ENCODE data around the gene ARHGAP26.
"Not testable (repeated sequence)": the region's sequence is repeated elsewhere in the genome, so short reads cannot be mapped to it uniquely, and the experiment has no call there.

The ARHGAP26 gene

DNA sequence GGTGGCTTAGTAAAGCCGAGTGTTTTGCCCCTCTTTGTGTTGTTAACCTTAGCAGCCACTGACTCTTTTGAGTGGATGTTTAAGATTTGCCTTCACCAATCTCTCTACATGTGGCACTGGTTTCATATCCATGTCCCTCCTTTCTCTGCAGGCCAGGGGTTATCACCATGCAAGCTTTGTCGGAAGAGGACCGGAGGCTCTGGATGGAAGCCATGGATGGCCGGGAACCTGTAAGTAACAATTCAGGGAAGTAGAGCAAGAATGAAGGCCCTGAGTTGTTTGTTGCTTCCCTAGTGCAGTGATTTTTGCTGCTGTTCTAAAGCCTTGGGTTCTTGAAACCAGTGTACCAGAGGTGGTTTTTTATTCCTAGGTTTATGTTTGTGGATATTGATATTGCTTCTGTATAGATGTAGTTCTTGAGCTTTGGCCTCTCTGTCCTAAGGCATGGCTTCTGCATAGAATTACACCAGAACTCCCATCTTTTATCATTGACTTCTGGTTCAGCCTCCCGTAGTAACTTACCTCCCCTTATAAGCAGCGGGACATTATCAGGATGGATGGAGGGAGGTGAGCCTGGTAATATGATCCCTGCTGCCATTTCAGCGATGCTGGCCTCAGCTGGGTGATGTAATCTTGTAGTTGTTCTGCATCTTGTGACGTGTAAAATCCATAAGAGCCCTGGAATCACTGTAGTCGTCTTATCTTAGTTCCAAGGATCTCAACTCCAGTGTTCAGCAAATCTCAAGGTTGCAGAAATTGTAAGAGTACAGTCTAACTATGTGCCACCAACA, 161.9 kb downstream of the ARHGAP26 start:
- no peak for DNase-seq (ENCODE audit: low spot score)

DNA sequence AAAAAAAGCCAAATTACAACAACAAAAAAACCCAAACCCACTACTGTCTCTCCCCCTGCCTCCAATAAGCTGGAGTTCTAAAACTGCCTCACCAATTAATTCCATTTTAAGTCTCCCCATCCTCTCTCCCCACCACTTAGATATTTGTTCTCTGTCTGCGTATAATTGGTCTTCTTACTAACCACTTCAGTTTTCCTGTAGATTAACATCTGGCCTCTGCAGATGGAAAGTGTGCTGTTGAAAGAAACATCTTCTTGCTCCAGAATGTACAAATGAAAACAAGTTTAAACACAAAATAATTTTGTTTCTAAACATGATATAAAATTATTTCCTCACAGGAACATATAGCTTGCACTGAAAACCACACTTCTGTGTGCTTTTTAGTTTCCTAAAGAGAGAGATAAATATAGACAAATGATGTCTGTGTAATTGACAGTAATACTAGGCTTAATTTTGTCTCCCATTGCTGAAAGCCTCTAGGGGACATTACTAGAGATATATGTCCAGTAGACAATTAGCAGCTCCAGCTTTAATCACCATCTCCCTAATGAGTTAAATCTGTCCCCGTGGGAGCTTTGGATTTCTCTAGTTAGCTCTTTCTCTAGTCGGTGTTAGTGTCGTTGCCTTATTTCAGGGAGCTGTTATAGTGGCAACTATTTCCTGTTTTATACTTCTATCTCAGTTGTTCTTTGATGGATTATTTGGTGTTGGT, 164.0 kb downstream of the ARHGAP26 start:
- no peak for DNase-seq (ENCODE audit: low spot score)

DNA sequence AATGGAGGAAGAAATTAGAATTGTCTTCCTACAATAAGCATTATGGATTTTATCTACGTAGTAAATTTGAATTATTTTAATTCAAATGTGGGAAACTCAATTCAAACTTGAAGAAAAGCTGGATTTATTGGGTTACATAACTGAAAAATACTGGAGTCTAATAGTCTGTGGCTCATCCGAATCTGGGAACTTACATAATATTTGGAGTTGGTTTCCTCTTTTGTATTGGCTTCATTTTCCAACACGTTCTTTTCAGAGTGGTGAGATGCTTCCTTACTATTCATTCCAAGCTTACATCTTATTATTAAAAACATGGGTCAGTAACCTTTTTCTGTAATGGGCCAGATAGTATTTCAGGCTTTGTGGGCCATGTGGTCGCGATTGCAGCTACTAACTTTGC, 164.8 kb downstream of the ARHGAP26 start:
- no peak for DNase-seq (ENCODE audit: low spot score)

DNA sequence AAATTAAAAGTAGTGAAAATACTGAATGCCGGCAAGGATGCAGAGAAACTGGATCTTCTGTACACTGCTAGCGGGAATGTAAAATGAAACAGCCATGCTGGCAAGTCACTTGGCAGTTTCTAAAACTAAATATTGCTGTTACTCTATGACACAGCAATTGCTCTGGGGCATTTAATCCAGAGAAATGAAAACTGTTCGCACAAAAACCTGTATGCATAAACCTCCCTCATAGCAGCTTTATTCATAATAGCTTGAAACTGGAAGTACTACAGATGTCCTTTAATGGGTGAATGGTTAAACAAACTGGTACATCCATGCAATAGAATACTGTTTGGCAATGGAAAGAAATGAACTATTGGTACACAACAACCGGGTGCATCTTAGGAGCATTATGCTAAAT, 167.2 kb downstream of the ARHGAP26 start:
- no peak for DNase-seq (ENCODE audit: low spot score)

DNA sequence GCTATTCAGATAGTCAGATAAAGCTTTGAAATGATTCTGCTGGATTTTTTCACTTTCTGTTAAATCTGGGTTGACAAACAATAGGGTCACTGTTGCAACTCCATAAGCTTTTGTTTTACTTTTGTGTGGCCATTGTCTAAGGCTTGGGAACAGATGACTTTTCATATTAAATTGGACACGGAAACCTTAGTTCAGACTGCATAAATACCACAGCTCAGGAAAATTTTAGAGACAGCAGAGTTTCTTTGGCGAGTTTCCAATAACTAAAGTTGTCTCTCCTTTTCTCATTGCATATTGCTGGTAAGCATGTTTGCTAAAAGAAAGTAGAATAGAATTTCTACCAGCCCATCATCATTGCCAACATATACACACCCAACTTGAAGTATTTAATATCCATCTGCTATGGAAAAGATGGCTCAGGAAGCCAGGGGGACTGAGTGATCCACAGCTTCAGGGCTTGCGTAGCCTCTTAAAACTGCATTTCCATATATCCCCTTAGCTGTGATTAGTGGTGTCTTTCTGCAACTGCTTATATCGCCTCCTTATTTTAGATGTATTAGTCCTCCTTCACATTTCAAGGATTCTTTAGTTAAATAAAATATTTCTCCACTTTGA, 168.2 kb downstream of the ARHGAP26 start:
- no peak for DNase-seq (ENCODE audit: low spot score)

DNA sequence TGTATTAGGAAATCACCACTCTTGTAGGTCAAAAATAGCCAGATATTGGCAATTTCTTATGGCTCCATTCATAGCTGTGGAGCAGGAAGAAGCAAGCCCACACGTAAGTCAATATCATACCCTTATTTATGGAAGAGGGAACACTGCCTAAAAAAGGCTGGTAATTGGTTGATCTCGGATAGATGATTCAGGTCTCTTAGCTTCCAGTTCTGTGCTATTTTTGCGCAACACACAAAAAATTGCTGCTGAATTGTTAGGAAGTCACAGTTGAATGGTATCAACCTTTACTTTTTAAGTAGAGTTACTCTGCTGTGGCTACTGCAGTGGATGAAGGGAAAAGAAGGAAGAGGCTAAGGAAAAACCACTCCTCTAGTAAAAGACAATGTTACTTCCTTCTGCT, 168.8 kb downstream of the ARHGAP26 start:
- DNase-seq (ENCODE audit: low spot score) = no peak

DNA sequence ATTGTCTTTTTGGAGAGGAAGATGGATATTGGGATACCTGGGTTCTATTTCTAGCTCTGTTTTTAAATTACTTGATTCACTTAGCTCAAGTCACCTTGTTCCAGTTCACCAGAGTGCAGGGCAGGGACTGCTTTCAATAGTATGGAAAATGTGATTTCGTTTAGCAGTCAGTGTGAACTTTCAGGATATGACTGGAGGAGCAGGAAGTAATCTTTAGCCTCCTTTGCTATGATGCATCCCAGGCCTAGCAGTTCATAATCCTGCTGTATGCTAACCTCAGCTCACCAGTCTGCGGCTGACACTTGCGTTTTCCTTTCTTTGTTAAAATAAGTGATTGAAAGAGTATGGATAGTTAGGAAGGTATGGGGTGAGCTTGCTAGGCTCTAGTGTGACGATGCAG, 169.7 kb downstream of the ARHGAP26 start:
- DNase-seq (ENCODE audit: low spot score) = no peak

DNA sequence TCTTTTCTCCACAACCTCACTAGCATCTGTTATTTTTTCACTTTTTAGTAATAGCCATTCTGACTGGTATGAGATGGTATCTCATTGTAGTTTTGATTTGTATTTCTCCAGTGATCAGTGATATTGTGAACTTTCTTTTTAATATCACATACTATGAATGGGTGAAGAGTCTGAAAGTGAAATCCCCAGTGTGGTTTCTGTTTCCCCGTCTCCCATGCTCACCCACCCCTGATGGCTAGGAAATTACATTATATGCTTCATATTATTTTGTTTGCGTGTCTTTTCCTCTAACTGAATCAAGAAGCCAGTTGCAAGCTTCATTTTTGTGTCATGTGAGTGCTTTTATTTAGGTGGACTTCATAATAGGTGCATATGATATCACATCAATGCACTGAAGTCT, 171.1 kb downstream of the ARHGAP26 start:
- no peak for DNase-seq (ENCODE audit: low spot score)

DNA sequence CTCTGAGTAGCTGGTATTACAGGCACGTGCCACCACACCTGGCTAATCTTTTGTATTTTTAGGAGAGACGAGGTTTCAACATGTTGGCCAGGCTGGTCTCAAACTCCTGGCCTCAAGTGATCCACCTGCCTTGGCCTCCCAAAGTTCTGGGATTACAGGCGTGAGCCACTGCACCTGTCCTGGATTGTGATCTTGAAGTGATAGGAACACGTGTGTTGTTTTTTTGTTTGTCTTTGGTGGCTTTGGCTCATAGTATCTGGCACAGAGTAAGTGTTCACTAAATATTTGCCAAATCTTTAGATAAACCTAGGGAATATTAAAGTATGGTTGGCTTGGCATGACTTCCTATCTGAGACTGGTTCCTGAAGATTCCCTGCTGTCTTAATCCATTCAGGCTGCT, 172.7 kb downstream of the ARHGAP26 start:
- no peak for DNase-seq (ENCODE audit: low spot score)

DNA sequence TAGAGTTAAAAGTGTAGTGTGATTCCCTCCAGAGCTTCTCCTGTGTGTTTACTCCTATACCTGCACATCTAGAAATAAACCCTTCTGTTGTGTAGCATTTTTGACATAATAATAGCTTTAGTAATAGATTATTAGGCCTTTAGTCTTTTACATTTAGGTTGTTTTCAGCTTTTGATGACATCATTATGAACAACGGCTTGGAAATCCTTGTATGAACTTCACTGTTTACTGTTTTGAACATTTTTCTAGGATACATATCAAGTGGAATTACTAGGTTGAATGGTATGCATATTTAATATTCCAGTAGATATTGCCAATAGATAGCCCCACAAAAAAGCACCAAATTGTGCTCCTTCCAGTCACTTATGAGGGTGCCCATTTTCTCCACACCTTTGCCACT, 174.0 kb downstream of the ARHGAP26 start:
- DNase-seq (ENCODE audit: low spot score) = no peak

DNA sequence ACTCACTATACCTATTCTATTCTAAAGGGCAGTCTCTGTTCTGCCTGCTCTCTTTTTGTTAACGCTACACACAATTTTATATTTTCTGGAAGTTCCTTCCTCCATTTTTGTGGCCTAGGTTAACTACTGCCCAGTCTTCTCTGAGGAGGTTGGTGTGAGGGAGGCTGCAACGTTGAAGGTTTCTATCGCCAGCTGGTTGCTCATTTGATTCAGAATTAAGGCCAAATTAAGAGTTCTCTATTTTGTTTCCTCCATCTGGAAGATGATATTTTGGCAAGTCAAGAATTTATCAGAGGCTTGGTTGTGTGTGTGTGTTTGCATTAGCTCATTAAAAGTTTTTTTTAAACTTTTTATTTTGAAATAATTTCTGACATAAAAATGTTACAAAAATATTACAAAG, 175.1 kb downstream of the ARHGAP26 start:
- no peak for DNase-seq (ENCODE audit: low spot score)

DNA sequence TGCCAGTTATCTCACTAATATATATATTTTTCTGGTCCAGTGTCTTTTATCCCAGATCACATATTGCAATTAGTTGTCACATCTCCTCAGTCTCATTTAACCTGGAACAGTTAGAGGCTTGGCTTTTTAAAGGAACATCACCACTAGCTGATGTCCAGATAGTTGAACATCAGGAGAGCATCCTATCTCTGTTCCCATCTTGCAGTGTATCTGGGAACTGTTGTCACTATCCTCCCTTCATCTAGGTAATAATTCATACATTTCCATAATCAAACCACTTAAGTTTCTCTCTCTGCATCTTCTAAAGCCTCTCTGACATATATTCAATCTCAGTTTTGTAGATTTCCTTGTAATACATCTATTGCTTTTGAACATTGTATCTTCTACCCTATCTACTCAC, 175.7 kb downstream of the ARHGAP26 start:
- DNase-seq (ENCODE audit: low spot score) = no peak

DNA sequence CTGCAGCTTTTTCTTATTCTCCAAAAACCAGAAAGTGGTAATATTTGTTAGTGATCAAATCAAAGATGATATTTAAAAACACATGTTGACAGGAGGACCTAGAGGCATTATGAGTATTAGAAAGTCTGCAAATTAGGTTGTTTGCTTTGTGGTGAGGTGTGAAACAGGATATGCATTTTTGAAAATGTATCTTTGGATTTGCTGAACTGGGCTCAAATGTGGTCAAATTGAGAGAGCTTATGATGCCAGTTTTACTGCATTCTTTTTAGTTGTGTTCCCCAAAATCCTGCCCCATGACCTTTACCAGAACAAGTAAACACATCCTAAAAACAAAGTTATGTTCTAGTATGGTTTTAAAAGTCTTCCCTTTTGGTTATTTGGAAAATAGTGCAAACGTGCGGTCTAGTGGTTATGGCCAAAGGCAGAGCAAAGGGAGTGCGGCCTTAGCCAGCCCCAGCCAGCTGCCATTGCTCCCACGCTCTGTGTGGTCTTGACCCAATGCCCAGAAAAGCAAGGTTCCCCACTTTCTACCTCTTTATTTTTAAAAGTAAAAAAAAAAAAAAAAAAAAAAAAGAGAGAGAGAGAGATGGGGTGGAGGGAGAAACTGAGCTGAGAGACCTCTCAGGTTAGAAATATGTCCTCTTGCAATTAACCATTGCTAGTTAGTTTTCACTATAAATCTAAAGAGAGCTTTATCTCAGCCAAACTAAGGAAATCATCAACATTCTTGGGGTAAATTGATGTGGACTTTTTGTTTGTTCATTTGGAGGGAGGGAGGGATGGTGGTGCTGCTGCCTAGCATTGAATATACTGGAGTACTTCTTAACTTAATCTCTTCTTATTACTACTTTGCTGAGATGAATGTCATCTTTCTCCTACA, 176.6 kb downstream of the ARHGAP26 start:
- no peak for DNase-seq (ENCODE audit: low spot score)

DNA sequence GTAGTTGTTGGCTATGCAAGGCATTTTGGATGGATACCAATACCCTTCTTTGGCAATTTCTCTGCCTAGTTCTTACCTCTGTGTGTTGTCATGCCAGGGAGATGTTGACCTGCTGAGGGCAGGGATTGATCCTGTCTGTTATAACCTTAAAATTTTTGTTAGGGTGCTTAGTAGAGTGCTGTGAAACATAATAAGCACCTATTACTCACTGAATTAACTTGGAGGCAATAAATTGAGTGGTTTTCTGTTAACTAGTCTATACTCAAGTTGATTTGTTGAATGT, 177.2 kb downstream of the ARHGAP26 start:
- no peak for DNase-seq (ENCODE audit: low spot score)

DNA sequence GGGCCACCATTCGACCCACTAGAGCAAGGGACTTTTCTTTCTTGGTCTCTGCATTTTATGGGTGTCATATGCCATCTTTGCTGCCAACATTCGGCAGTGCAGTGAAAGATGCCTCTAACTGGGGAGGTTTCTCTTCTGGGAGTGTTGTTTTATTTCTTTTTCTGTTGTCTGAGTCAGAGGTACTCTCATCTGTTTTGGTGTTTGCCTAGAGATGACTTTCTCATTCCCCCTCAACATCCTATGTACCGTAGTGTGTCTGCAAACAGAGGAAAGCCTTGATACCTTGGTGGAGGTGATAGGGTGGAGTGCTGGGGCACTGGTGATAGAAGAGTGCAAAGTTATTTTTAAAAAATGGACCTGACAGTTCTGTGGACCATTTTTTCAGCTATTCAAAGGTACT, 182.1 kb downstream of the ARHGAP26 start:
- peak; percentile 24 for DNase-seq (ENCODE audit: low spot score)

DNA sequence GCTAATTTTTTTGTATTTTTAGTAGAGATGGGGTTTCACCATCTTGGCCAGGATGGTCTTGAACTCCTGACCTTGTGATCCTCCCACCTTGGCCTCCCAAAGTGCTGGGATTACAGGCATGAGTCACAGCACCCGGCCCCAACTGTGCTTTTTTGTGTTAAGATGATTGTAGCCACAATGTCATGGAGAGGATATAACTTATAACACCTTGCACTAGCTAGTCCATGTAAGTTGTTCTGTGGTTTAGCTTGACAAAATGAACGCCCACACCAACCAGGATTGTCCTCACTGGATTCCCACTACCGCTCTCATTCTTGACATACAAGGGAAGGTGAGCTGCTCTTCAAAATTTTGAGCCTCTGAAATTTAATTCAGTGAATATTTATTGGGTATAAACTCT, 182.7 kb downstream of the ARHGAP26 start:
- not testable (repeated sequence) for DNase-seq (ENCODE audit: low spot score)

DNA sequence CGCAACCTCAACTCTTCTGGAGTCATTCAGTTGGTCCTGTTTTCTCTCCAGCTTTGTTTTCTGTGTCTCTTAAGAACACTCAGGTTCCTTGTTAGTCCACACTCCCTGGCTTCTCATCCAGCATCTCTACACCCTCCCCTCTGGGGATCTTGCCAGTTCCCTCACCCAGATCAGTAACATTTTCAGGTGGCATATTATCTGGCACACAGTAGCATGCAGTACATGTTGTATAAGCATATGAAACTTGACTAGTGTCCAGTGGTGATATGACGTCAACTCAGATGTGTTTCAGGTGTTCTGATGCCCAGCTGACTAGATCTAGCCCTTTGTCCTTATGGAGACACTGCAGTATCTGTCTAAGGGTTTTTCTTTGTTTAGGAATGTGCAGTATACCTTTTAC, 184.3 kb downstream of the ARHGAP26 start:
- no peak for DNase-seq (ENCODE audit: low spot score)

DNA sequence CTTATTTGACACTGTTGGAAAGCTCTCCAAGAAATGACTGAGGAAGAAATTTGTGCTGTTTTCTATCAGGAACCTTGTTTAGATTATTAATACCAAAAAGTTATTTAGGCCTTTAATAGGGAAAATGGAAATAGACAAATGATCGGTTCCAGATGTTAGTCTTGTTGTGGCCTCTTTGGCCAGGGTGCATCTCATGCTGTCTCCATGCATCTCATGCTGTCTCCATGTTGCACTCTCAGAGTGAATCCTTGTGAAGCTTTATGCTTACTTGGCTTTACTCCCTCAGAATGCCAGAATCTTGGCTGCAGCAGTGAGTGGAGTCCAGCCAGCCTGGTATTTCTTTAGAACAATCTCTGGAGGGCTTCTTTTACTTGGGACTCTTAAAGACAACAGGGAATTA, 185.5 kb downstream of the ARHGAP26 start:
- DNase-seq (ENCODE audit: low spot score) = no peak

DNA sequence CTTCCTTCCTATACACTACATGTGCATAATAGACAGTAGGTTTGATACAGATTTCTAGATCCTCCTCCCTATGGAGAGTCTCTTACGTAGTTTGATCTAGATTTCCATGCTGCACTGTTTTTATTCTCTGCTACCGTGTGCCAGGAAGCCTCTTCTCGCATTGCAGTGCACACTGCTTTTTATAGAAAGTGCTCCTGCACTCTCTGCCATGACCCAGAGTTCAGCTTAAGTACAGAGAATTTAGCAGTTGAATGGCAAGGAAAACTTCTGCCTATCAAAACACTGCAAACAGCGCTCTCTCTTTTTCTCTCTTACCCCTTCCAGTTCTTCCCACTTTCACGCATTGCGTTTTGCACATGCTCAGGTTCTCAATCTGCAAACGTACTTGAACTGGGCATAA, 187.4 kb downstream of the ARHGAP26 start:
- DNase-seq (ENCODE audit: low spot score) = no peak

DNA sequence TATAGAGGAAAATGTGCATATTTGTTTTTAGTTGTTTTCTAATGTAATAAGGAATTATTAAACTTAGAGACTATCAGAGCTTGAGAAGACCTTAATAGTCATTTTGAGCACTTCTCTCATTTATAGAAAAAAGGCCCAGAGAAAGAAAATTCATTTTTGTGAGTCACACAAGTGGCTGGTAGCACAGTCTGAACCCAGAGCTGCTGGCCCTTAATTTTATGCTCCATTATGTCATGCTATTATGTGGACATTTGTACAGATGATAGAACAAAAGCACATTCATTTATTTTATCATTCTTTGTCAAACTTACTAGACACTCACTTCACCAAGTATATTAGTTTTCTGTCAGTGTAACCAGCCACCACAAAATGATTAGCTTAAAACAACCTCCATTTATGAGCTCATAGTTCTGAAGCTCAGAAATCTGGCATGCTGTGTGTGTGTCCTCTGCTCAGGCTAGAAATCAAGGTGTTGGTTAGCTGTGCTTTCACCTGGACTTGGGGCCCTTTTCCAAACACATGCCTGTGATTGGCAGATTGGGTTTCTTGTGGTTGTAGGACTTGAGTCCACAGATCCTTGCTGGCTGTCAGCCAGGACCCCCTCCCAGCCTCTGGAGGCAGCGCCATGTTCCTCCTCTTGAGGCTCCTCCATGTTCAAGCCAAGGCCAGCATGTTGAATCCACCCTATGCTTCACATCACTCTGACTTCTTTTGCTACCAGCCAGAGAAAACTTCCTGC, 188.9 kb downstream of the ARHGAP26 start:
- DNase-seq (ENCODE audit: low spot score) = no peak

DNA sequence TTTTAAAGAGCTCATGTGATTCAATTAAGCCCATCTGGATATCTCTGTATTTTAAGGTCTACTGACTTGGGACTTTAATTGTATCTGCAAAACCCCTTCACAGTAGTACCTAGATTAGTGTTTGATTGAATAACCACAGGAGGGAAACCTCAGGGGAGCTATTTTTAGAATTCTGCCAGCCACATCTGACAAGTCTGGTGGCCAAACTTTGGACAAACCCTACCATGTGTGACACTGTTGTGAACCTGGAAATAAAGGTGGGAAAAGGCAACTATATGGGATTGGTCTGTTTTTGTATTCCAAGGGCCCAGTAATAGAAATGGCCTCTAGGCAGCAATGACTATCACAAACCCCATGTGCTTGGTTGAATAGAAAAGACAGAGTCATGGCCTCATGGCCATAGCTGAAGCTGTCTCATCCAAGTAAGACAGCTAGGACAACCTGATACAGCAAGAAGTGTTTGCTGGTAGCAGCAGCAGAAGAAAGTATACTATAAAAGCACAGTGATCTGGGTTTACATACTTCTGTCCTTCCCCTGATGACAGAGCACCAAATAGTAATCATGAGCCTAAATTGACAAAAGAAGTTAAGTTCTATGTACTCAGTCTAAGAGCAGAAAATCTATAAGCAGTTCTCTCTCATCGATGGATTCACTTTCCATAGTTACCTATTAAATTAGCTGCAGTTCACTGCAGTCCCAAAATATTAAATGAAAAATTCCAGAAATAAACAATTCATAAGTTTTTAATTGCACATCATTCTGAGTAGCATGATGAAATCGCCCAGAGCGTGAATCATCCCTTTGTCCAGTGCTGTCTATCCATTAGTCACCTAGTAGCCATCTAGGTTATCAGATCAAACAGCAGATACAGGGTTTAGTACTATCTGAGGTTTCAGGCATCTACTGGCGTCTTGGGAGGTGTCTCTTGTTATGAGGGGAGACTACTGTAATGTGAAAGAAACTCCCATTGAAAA, 189.8 kb downstream of the ARHGAP26 start:
- DNase-seq (ENCODE audit: low spot score) = no peak
